ENCODE results near the gene LTBP3. TPM values are rescaled to one million over a fixed set of nuclear protein-coding genes. Genes with fewer than 3 reads are reported as not detected.
"Not testable (repeated sequence)": the region's sequence is repeated elsewhere in the genome, so short reads cannot be mapped to it uniquely, and the experiment has no call there.

The LTBP3 gene
- total RNA-seq, 4 donors from 2014 or later: 18.5 to 56.6 (median 35.6) TPM

- ATAC-seq: no peak
- Histone ChIP-seq H3K4me3 (peak overlapping the region; percentile 81 to 99 (median 94)), H3K27ac (peak overlapping the region; percentile 94 to 98 (median 97)), H3K27me3 (no peaks in the 10 kb centered on the region), H3K9me3 (no peaks in the 10 kb centered on the region), H3K4me1 (peaks cover 14 to 18% of the 10 kb centered on the region in 2 donors), H3K36me3 (peaks cover 0 to 44% of the 10 kb centered on the region in 2 donors)
- in situ Hi-C loops (cut with MboI; ENCODE audit: low sequenced_read_pairs in 4 of 4) (no loop called here), intact Hi-C loops (cut with DNase I; ENCODE audit: low total_unique reads) (no loop called here)
- TF ChIP-seq CTCF (IDR thresholded peaks at IDR 0.05 in 4 of 5, conservative IDR thresholded peaks at IDR 0.05 in 1 of 5): no peak
- TF ChIP-seq POLR2A (IDR thresholded peaks at IDR 0.05): no peak
- DNase-seq: no peak
These were observed 32.3 kb downstream of the LTBP3 start for GRCh38 chr11:65525546-65526480.

DNA sequence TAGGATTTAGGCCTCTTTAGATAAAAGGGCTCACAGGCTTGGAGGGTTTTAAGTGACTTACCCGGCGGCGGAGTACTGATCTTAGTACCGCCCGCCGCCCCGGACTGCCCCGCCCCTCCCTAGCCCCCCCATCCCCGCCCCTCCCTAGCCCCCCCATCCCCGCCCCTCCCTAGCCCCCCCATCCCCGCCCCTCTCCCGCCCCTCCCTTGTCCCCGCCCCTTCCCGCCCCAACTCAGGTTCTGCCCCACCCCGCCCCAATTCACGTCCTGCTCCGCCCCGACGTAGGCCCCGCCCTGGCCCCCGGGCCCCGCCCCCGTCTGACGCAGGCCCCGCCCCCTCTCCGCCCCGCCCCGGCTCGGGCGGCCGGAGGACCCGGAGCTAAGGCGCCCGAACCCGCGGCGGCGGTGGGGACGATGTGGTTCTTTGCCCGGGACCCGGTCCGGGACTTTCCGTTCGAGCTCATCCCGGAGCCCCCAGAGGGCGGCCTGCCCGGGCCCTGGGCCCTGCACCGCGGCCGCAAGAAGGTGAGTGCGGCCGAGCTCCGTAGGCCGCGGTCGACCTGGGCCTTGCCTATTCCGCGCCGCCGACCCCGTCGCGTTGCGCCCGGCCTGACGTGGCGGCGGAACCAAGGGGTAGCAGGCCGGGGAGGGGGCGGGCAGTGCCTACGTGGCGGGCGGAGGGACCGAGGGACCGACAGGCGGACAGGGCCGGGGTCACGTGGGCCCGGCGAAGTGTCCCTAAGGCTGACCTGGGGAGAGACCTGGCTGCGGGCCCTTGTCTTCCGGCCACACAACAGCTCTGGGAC lies 33.2 kb downstream of the LTBP3 start, which contains the start of gene SCYL1:
Gene SCYL1 (plus strand): TSS at position 343 of the 805 bp plus-strand sequence. CDS start 71 bp downstream, at position 414.
- peaks cover 0 to 35% of the 10 kb centered on the region in 2 donors for H3K36me3 ChIP-seq
- peak within 1 kb of the TSS; percentile 81 to 99 (median 94) for H3K4me3 ChIP-seq
- ATAC-seq (peak; percentile 84 to 90), DNase-seq (peak; percentile 65 to 72)
- intact Hi-C loops (cut with DNase I; ENCODE audit: low total_unique reads) (no loop called here), in situ Hi-C loops (cut with MboI; ENCODE audit: low sequenced_read_pairs in 4 of 4) (no loop called here)
- peaks cover 14 to 18% of the 10 kb centered on the region in 2 donors for H3K4me1 ChIP-seq
- H3K27me3 ChIP-seq: no peaks in the 10 kb centered on the region
- H3K9me3 ChIP-seq: no peaks in the 10 kb centered on the region
- TF ChIP-seq POLR2A (IDR thresholded peaks at IDR 0.05): peak; percentile 71 to 78
- TF ChIP-seq CTCF (IDR thresholded peaks at IDR 0.05 in 4 of 5, conservative IDR thresholded peaks at IDR 0.05 in 1 of 5): no peak
- H3K27ac ChIP-seq: peak within 1 kb of the TSS; percentile 94 to 98 (median 97)

GRCh38 chr11:65524014-65524740 lies 34.0 kb downstream of the LTBP3 start:
- Histone ChIP-seq H3K27ac (peak overlapping the region; percentile 72 to 96 (median 74)), H3K9me3 (no peaks in the 10 kb centered on the region), H3K27me3 (no peaks in the 10 kb centered on the region), H3K4me3 (peak overlapping the region; percentile 26 to 81 (median 46)), H3K36me3 (peaks cover 0 to 32% of the 10 kb centered on the region in 2 donors), H3K4me1 (peaks cover 14 to 18% of the 10 kb centered on the region in 2 donors)
- DNase-seq: peak in 1 of 2 donors; percentile 48
- intact Hi-C loops (cut with DNase I; ENCODE audit: low total_unique reads): no loop called here
- TF ChIP-seq CTCF (IDR thresholded peaks at IDR 0.05 in 4 of 5, conservative IDR thresholded peaks at IDR 0.05 in 1 of 5): no peak
- no peak for TF ChIP-seq POLR2A (IDR thresholded peaks at IDR 0.05)
- ATAC-seq: peak; percentile 9 to 21
- in situ Hi-C loops (cut with MboI; ENCODE audit: low sequenced_read_pairs in 4 of 4): no loop called here

DNA sequence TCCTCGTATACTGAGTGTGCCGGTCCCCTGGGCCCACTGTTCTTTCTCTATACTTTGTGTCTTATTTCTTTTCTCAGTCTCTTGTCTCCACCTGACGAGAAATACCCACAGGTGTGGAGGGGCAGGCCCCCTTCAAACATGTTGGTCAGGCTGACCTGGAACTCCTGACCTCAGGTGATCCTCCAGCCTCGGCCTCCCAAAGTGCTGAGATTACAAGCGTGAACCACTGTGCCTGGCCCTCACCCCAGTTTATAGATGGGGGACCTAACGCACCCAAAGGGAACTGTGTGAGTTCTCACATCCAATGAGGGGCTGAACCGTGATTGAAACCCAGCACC lies 34.6 kb downstream of the LTBP3 start:
- Histone ChIP-seq H3K4me1 (peaks cover 14 to 18% of the 10 kb centered on the region in 2 donors), H3K36me3 (peaks cover 0 to 27% of the 10 kb centered on the region in 2 donors)
- ATAC-seq; DNase-seq; H3K9me3 ChIP-seq; in situ Hi-C loops (cut with MboI; ENCODE audit: low sequenced_read_pairs in 4 of 4); H3K27me3 ChIP-seq; intact Hi-C loops (cut with DNase I; ENCODE audit: low total_unique reads); H3K27ac ChIP-seq; H3K4me3 ChIP-seq: not testable (repeated sequence)

GRCh38 chr11:65522718-65523630 lies 35.2 kb downstream of the LTBP3 start:
- H3K36me3 ChIP-seq: peaks cover 0 to 20% of the 10 kb centered on the region in 2 donors
- in situ Hi-C loops (cut with MboI; ENCODE audit: low sequenced_read_pairs in 4 of 4); H3K27ac ChIP-seq; intact Hi-C loops (cut with DNase I; ENCODE audit: low total_unique reads); H3K4me3 ChIP-seq; H3K9me3 ChIP-seq; ATAC-seq; H3K27me3 ChIP-seq; DNase-seq: not testable (repeated sequence)
- H3K4me1 ChIP-seq: peaks cover 14 to 18% of the 10 kb centered on the region in 2 donors

DNA sequence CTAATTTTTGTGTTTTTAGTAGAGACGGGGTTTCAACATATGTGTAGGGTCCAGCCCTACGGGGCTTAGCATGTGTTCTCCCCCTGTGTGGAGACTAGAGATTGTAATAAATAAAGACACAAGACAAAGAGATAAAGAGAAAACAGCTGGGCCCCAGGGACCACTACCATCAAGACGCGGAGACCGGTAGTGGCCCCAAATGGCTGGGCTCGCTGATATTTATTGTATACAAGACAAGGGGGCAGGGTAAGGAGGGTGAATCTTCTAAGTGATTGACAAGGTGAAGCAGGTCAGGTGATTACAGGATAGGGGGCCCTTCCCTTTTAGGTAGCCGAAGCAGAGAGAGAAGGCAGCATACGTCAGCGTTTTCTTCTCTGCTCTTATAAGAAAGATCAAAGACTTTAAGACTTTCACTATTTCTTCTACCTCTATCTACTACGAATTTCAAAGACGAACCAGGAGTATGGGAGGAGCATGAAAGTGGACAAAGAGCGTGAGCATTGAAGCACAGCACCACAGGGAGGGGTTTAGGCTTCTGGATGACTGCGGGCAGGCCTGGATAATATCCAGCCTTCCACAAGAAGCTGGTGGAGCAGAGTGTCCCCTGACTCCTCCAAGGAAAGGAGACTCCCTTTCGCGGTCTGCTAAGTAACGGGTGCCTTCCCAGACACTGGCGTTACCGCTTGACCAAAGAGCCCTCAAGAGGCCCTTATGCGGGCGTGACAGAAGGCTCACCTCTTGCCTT lies 36.2 kb downstream of the LTBP3 start:
- intact Hi-C loops (cut with DNase I; ENCODE audit: low total_unique reads); ATAC-seq; in situ Hi-C loops (cut with MboI; ENCODE audit: low sequenced_read_pairs in 4 of 4); H3K27ac ChIP-seq; H3K4me3 ChIP-seq; DNase-seq; H3K9me3 ChIP-seq; H3K27me3 ChIP-seq: not testable (repeated sequence)
- H3K4me1 ChIP-seq: peaks cover 12 to 14% of the 10 kb centered on the region in 2 donors
- H3K36me3 ChIP-seq: peaks cover 0 to 10% of the 10 kb centered on the region in 2 donors

Data from gastrocnemius medialis (tissue), 4 donors.